CD4-positive, alpha-beta T cell treated with Interleukin-6 for 4 hours (primary cell): Measurements from ENCODE around the gene PJA1.

ENCODE experiments used
- DNase-seq: peaks from one replicate; pipeline ENCODE4 v3.0.0-alpha.2; 2020; ENCODE audit warnings: mixed read lengths

PJA1 gene

GRCh38 chrX:69165087-69165651, at the start of gene PJA1:
TSS of gene PJA1 (minus strand) at chrX:69165453. CDS start at chrX:69163073, 2,380 bp downstream.
- peak; percentile 75 for DNase-seq

- DNase-seq, result no peak
Observed at GRCh38 chrX:69214463-69214862, 49.2 kb upstream of the PJA1 start.

GRCh38 chrX:69211701-69212100, 46.4 kb upstream of the PJA1 start:
- DNase-seq, result no peak

- DNase-seq, result no peak
Observed at GRCh38 chrX:69210581-69210980, 45.3 kb upstream of the PJA1 start.

- no peak for DNase-seq
Observed at GRCh38 chrX:69207216-69207615, 42.0 kb upstream of the PJA1 start.

GRCh38 chrX:69203638-69204037, 38.4 kb upstream of the PJA1 start:
- DNase-seq, result no peak

- no peak for DNase-seq
Observed at GRCh38 chrX:69197690-69198089, 32.4 kb upstream of the PJA1 start.

GRCh38 chrX:69196666-69197065, 31.4 kb upstream of the PJA1 start:
- no peak for DNase-seq

GRCh38 chrX:69195810-69196209, 30.6 kb upstream of the PJA1 start:
- no peak for DNase-seq

GRCh38 chrX:69195192-69195591, 29.9 kb upstream of the PJA1 start:
- no peak for DNase-seq

GRCh38 chrX:69192603-69193002, 27.4 kb upstream of the PJA1 start:
- DNase-seq, result no peak

- DNase-seq, result no peak
Observed at GRCh38 chrX:69189576-69190371, 24.5 kb upstream of the PJA1 start.

GRCh38 chrX:69186651-69187050, 21.4 kb upstream of the PJA1 start:
- no peak for DNase-seq

GRCh38 chrX:69185886-69186285, 20.6 kb upstream of the PJA1 start:
- no peak for DNase-seq

GRCh38 chrX:69185141-69185540, 19.9 kb upstream of the PJA1 start:
- DNase-seq, result no peak

- DNase-seq, result no peak
Observed at GRCh38 chrX:69182818-69183380, 17.6 kb upstream of the PJA1 start.

- no peak for DNase-seq
Observed at GRCh38 chrX:69179380-69179911, 14.2 kb upstream of the PJA1 start.

GRCh38 chrX:69178592-69178991, 13.3 kb upstream of the PJA1 start:
- no peak for DNase-seq

- no peak for DNase-seq
Observed at GRCh38 chrX:69177511-69178162, 12.4 kb upstream of the PJA1 start.

- no peak for DNase-seq
Observed at GRCh38 chrX:69176053-69176452, 10.8 kb upstream of the PJA1 start.

GRCh38 chrX:69173906-69174305, 8.7 kb upstream of the PJA1 start:
- DNase-seq, result no peak

GRCh38 chrX:69172937-69173336, 7.7 kb upstream of the PJA1 start:
- DNase-seq, result no peak

GRCh38 chrX:69170319-69170718, 5.1 kb upstream of the PJA1 start:
- no peak for DNase-seq
